Neuronal stem cell (in vitro differentiated cells): ENCODE measurements around the gene ADAM19.
A peak's percentile ranks its signal among the peaks of the same experiment; 100 is the strongest.

Experiments used
- DNase-seq: peaks from one replicate; pipeline ENCODE4 v3.0.0-alpha.2; 2013; ENCODE audit warnings: low spot score
- H2AFZ ChIP-seq: one replicate; pipeline ENCODE4 v1.6.1; 2013; ENCODE audit warnings: mild to moderate bottlenecking, low read length, inconsistent platforms
- H2AK5ac ChIP-seq: 2 replicates; pipeline ENCODE4 v1.6.1; 2013; ENCODE audit warnings: low read depth, mild to moderate bottlenecking, inconsistent platforms, low read length, moderate library complexity, mixed read lengths
- H2BK120ac ChIP-seq: 2 replicates; pipeline ENCODE4 v1.6.1; 2013; ENCODE audit warnings: low read depth, mild to moderate bottlenecking, inconsistent platforms, low read length, moderate library complexity, mixed read lengths
- H2BK12ac ChIP-seq: one replicate; pipeline ENCODE4 v1.6.1; 2013; ENCODE audit warnings: low read length, inconsistent platforms
- H2BK15ac ChIP-seq: 2 replicates; pipeline ENCODE4 v1.6.1; 2013; ENCODE audit warnings: mild to moderate bottlenecking, low read length, inconsistent platforms, mixed read lengths
- H2BK5ac ChIP-seq: one replicate; pipeline ENCODE4 v1.6.1; 2013; ENCODE audit warnings: inconsistent platforms, mild to moderate bottlenecking, low read length, moderate library complexity
- H3K14ac ChIP-seq: one replicate; pipeline ENCODE4 v1.6.1; 2013; ENCODE audit warnings: low read length, inconsistent platforms
- H3K18ac ChIP-seq: 2 replicates; pipeline ENCODE4 v1.6.1; 2013; ENCODE audit warnings: low read length, inconsistent platforms
- H3K23ac ChIP-seq: 2 replicates; pipeline ENCODE4 v1.6.1; 2013; ENCODE audit warnings: low read depth, mild to moderate bottlenecking, mixed read lengths, low read length, inconsistent platforms; ENCODE audit not compliant: poor library complexity
- H3K27ac ChIP-seq: replicated peaks from 3 replicates; pipeline ENCODE4 v1.5.1; 2013; ENCODE audit warnings: low read length, inconsistent platforms
- H3K27me3 ChIP-seq, 3 experiments: 2 replicates each; pipeline ENCODE4 v1.6.1; 2013; ENCODE audit warnings: low read length in 3 of 3, mild to moderate bottlenecking in 2 of 3, inconsistent platforms in 1 of 3, low read depth in 1 of 3, mixed read lengths in 1 of 3, moderate library complexity in 1 of 3; ENCODE audit not compliant: control insufficient read depth in 3 of 3, insufficient read depth in 3 of 3
- H3K36me3 ChIP-seq, 2 donors: replicated peaks in 1 of 2; 2 replicates each; pipeline ENCODE4 v1.6.1; 2013; ENCODE audit warnings: low read length in 2 of 2; ENCODE audit not compliant: control insufficient read depth in 2 of 2, insufficient read depth in 2 of 2
- H3K4ac ChIP-seq: 2 replicates; pipeline ENCODE4 v1.6.1; 2013; ENCODE audit warnings: inconsistent platforms, mild to moderate bottlenecking, low read length, moderate library complexity
- H3K4me1 ChIP-seq, 2 donors: 1 replicate in 1 of 2; 2 replicates in 1 of 2; pipeline ENCODE4 v1.6.1; 2013; ENCODE audit warnings: low read length in 2 of 2, low read depth in 1 of 2; ENCODE audit not compliant: control insufficient read depth in 2 of 2, insufficient read depth in 1 of 2
- H3K4me2 ChIP-seq: one replicate; pipeline ENCODE4 v1.6.1; 2013; ENCODE audit warnings: mild to moderate bottlenecking, low read length, inconsistent platforms; ENCODE audit not compliant: insufficient read depth, poor library complexity, severe bottlenecking
- H3K4me3 ChIP-seq, 2 donors: 2 replicates each; pipeline ENCODE4 v1.5.1; 2013; ENCODE audit warnings: low read length in 2 of 2, mild to moderate bottlenecking in 2 of 2, inconsistent platforms in 1 of 2, moderate library complexity in 1 of 2
- H3K79me1 ChIP-seq: one replicate; pipeline ENCODE4 v1.6.1; 2013; ENCODE audit warnings: low read depth, mild to moderate bottlenecking, inconsistent platforms, low read length, moderate library complexity
- H3K9ac ChIP-seq: one replicate; pipeline ENCODE4 v1.6.1; 2013; ENCODE audit warnings: mild to moderate bottlenecking, low read depth, low read length, inconsistent platforms; ENCODE audit not compliant: poor library complexity
- H3K9me3 ChIP-seq, 2 donors: replicated peaks in 1 of 2; 2 replicates each; pipeline versions ENCODE3 to v1.6.1; 2013; ENCODE audit warnings: low read length in 2 of 2, mild to moderate bottlenecking in 2 of 2, inconsistent platforms in 1 of 2, low read depth in 1 of 2, mixed read lengths in 1 of 2, moderate library complexity in 1 of 2; ENCODE audit not compliant: control insufficient read depth in 2 of 2, insufficient read depth in 1 of 2
- H4K8ac ChIP-seq: one replicate; pipeline ENCODE4 v1.6.1; 2013; ENCODE audit warnings: low read depth, mild to moderate bottlenecking, inconsistent platforms, low read length, moderate library complexity
- H4K91ac ChIP-seq: one replicate; pipeline ENCODE4 v1.6.1; 2013; ENCODE audit warnings: low read length, low read depth, mild to moderate bottlenecking, inconsistent platforms; ENCODE audit not compliant: poor library complexity
- WGBS, 2 donors: extraction: QIAGEN DNeasy Blood & Tissue Kit; methylation state at CpG; one replicate each; pipeline ENCODE4 v1.1.7; 2013; ENCODE audit warnings: missing lambda C conversion rate in 2 of 2, mixed read lengths in 1 of 2; ENCODE audit not compliant: insufficient read length in 2 of 2, insufficient replicate concordance in 1 of 2; ENCODE audit errors: extremely low coverage in 2 of 2; 5-methylcytosine and 5-hydroxymethylcytosine counted together

ADAM19 gene

GRCh38 chr5:157549283-157549629 is 26.3 kb downstream of the ADAM19 start:
- Histone ChIP-seq H3K4me3 (no peak overlapping the region), H2BK120ac (no peak overlapping the region), H2BK15ac (no peak overlapping the region), H2AK5ac (no peak overlapping the region), H3K23ac (no peak overlapping the region), H3K27ac (no peak overlapping the region), H4K8ac (no peak overlapping the region), H3K18ac (no peak overlapping the region), H3K4ac (no peak overlapping the region), H2BK5ac (no peak overlapping the region), H2BK12ac (no peak overlapping the region), H3K9ac (no peak overlapping the region), H3K27me3 (no peaks in the 10 kb centered on the region), H4K91ac (no peak overlapping the region), H2AFZ (no peak overlapping the region), H3K4me2 (no peak overlapping the region), H3K36me3 (no peaks in the 10 kb centered on the region), H3K79me1 (peaks cover 5% of the 10 kb centered on the region), H3K4me1 (peaks cover 8 to 13% of the 10 kb centered on the region in 2 donors), H3K14ac (no peak overlapping the region), H3K9me3 (no peaks in the 10 kb centered on the region)
- no CpG with 5 or more reads among the region's 3 CpGs for WGBS, 2 donors
- DNase-seq = no peak

- H3K4me2 ChIP-seq = no peak overlapping the region
- H2BK5ac ChIP-seq = no peak overlapping the region
- H3K9me3 ChIP-seq = no peaks in the 10 kb centered on the region
- no peak overlapping the region for H2BK15ac ChIP-seq
- H2AK5ac ChIP-seq = no peak overlapping the region
- H4K8ac ChIP-seq = no peak overlapping the region
- no peak overlapping the region for H2BK12ac ChIP-seq
- H3K4ac ChIP-seq = no peak overlapping the region
- no peaks in the 10 kb centered on the region for H3K27me3 ChIP-seq
- no peak overlapping the region for H3K27ac ChIP-seq
- H3K36me3 ChIP-seq = no peaks in the 10 kb centered on the region
- no peak overlapping the region for H2BK120ac ChIP-seq
- peaks cover 5% of the 10 kb centered on the region for H3K79me1 ChIP-seq
- WGBS, 2 donors = no CpG with 5 or more reads among the region's 4 CpGs
- H3K4me1 ChIP-seq = peaks cover 7 to 11% of the 10 kb centered on the region in 2 donors
- H3K23ac ChIP-seq = no peak overlapping the region
- no peak overlapping the region for H4K91ac ChIP-seq
- no peak overlapping the region for H3K4me3 ChIP-seq
- no peak overlapping the region for H3K14ac ChIP-seq
- H3K18ac ChIP-seq = no peak overlapping the region
- no peak overlapping the region for H2AFZ ChIP-seq
- no peak overlapping the region for H3K9ac ChIP-seq
- DNase-seq = no peak
These were observed 26.9 kb downstream of the ADAM19 start for GRCh38 chr5:157548513-157549282.

DNA sequence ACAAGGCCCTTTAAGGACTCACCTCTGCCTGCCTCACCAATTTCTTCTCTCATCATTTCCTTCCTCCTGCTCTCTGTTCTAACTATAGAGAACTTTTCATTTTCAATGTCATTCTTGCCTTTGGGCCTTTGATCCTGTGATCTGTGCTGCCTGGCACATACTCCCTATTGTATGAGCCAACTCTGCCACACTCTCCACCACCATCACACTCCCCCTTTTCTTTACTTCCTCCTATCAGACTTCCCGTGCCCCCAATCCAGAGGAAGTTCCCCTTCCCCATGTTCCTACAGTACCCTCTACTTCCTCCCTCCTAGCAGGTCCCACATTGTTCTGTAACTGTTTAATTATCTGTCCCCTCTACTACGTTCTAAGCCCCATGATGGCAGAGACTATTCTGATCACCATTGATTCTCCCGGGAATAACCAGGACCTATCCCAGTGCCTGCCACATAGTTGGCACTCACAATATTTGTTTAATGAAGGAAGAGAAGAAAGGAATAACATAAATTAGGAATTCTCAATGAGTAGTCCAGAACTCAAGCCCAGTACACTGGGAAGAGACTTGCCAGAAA is 27.5 kb downstream of the ADAM19 start:
- no peak overlapping the region for H3K9ac ChIP-seq
- H3K36me3 ChIP-seq = no peaks in the 10 kb centered on the region
- no peak overlapping the region for H3K18ac ChIP-seq
- H3K4ac ChIP-seq = no peak overlapping the region
- H2AFZ ChIP-seq = no peak overlapping the region
- no peaks in the 10 kb centered on the region for H3K9me3 ChIP-seq
- H3K27ac ChIP-seq = no peak overlapping the region
- H4K8ac ChIP-seq = no peak overlapping the region
- H2BK5ac ChIP-seq = no peak overlapping the region
- H2BK120ac ChIP-seq = no peak overlapping the region
- H3K4me2 ChIP-seq = no peak overlapping the region
- peaks cover 7 to 11% of the 10 kb centered on the region in 2 donors for H3K4me1 ChIP-seq
- no peak overlapping the region for H4K91ac ChIP-seq
- no peak overlapping the region for H2BK15ac ChIP-seq
- H2BK12ac ChIP-seq = no peak overlapping the region
- H2AK5ac ChIP-seq = no peak overlapping the region
- H3K4me3 ChIP-seq = no peak overlapping the region
- H3K79me1 ChIP-seq = peaks cover 5% of the 10 kb centered on the region
- no peaks in the 10 kb centered on the region for H3K27me3 ChIP-seq
- H3K14ac ChIP-seq = no peak overlapping the region
- H3K23ac ChIP-seq = no peak overlapping the region
- no CpG with 5 or more reads among the region's 3 CpGs for WGBS, 2 donors
- DNase-seq = no peak

- Histone ChIP-seq H3K27ac (no peak overlapping the region), H3K4ac (no peak overlapping the region)
These were observed 29.0 kb downstream of the ADAM19 start for GRCh38 chr5:157546456-157547100.

More at GRCh38 chr5:157546456-157547100, 29.0 kb downstream of the ADAM19 start:
- H3K9ac ChIP-seq = no peak overlapping the region
- H2BK12ac ChIP-seq = no peak overlapping the region
- no peak overlapping the region for H3K4me3 ChIP-seq
- no peak overlapping the region for H2BK5ac ChIP-seq
- peaks cover 7 to 12% of the 10 kb centered on the region in 2 donors for H3K4me1 ChIP-seq
- H3K4me2 ChIP-seq = no peak overlapping the region
- H3K9me3 ChIP-seq = no peaks in the 10 kb centered on the region
- H3K14ac ChIP-seq = no peak overlapping the region
- no peak overlapping the region for H3K18ac ChIP-seq
- H4K8ac ChIP-seq = no peak overlapping the region
- no peak overlapping the region for H3K23ac ChIP-seq
- H3K27me3 ChIP-seq = no peaks in the 10 kb centered on the region
- no peaks in the 10 kb centered on the region for H3K36me3 ChIP-seq
- no peak overlapping the region for H2BK15ac ChIP-seq
- no peak for DNase-seq
- no peak overlapping the region for H4K91ac ChIP-seq
- no peak overlapping the region for H2BK120ac ChIP-seq
- WGBS, 2 donors = no CpG with 5 or more reads among the region's 6 CpGs
- H2AK5ac ChIP-seq = no peak overlapping the region
- peaks cover 3% of the 10 kb centered on the region for H3K79me1 ChIP-seq
- H2AFZ ChIP-seq = peak overlapping the region; percentile 27
